HEK293T (cell line): ENCODE results near the gene PTPN1.

Source experiments
- ARNT ChIP-seq: fragments of 450-650 bp; IDR thresholded peaks from 2 replicates; pipeline ENCODE4 v1.6.1; 2017; ENCODE audit warnings: mild to moderate bottlenecking
- BHLHE40 ChIP-seq: fragments of 450-650 bp; IDR thresholded peaks from 2 replicates; pipeline ENCODE4 v1.6.1; 2016; ENCODE audit warnings: mild to moderate bottlenecking, moderate library complexity, borderline replicate concordance
- CTBP1 ChIP-seq: fragments of 450-650 bp; IDR thresholded peaks from 2 replicates; pipeline ENCODE4 v1.6.1; 2016; ENCODE audit warnings: borderline replicate concordance
- ELF4 ChIP-seq: fragments of 450-650 bp; IDR thresholded peaks from 2 replicates; pipeline ENCODE4 v1.6.1; 2017; ENCODE audit warnings: antibody characterized with exemption
- FOXA1 ChIP-seq: fragments of 450-650 bp; IDR thresholded peaks from 2 replicates; pipeline ENCODE4 v1.6.1; 2016; ENCODE audit warnings: mild to moderate bottlenecking
- FOXM1 ChIP-seq: fragments of 450-650 bp; IDR thresholded peaks from 2 replicates; pipeline ENCODE4 v1.6.1; 2017; ENCODE audit warnings: mild to moderate bottlenecking, borderline replicate concordance
- HDGF ChIP-seq: fragments of 450-650 bp; IDR thresholded peaks from 2 replicates; pipeline ENCODE4 v1.6.1; 2017; ENCODE audit warnings: antibody characterized with exemption, borderline replicate concordance
- SP1 ChIP-seq: fragments of 450-650 bp; IDR thresholded peaks from 2 replicates; pipeline ENCODE4 v1.6.1; 2017
- SUZ12 ChIP-seq: fragments of 450-650 bp; IDR thresholded peaks from 2 replicates; pipeline ENCODE4 v1.6.1; 2016; ENCODE audit warnings: mild to moderate bottlenecking
- TARDBP ChIP-seq: fragments of 450-650 bp; IDR thresholded peaks from 2 replicates; pipeline ENCODE4 v1.6.1; 2016
- ZNF384 ChIP-seq: fragments of 450-650 bp; IDR thresholded peaks from 2 replicates; pipeline ENCODE4 v1.6.1; 2016

- TF ChIP-seq SP1 (no peak), TARDBP (no peak), BHLHE40 (no peak), HDGF (no peak), SUZ12 (no peak), ELF4 (no peak), FOXM1 (no peak), ARNT (no peak), CTBP1 (no peak), ZNF384 (no peak), FOXA1 (no peak)
Observed at GRCh38 chr20:50582092-50582491, 71.9 kb downstream of the PTPN1 start.
